Glutamatergic neuron (in vitro differentiated cells): ENCODE measurements around the gene OR52K1. TPM values are rescaled to one million over a fixed set of nuclear protein-coding genes. Genes with fewer than 3 reads are reported as not detected.

Experiments used
- DNase-seq: peaks from one replicate; pipeline ENCODE4 v3.0.0; 2022
- H3K27ac Mint-ChIP-seq: one replicate; pipeline ENCODE4 v1.8.0; 2020; ENCODE audit warnings: mild to moderate bottlenecking, mixed read lengths, inconsistent platforms; ENCODE audit not compliant: unreplicated experiment
- H3K27me3 Mint-ChIP-seq: one replicate; pipeline ENCODE4 v1.8.0; 2020; ENCODE audit warnings: mild to moderate bottlenecking, moderate library complexity, mixed read lengths, inconsistent platforms; ENCODE audit not compliant: unreplicated experiment
- H3K36me3 Mint-ChIP-seq: one replicate; pipeline ENCODE4 v1.8.0; 2020; ENCODE audit warnings: mild to moderate bottlenecking, mixed read lengths, inconsistent platforms; ENCODE audit not compliant: unreplicated experiment
- H3K4me1 Mint-ChIP-seq: one replicate; pipeline ENCODE4 v1.8.0; 2020; ENCODE audit warnings: mild to moderate bottlenecking, low read depth, mixed read lengths, inconsistent platforms; ENCODE audit not compliant: unreplicated experiment
- H3K4me3 Mint-ChIP-seq: one replicate; pipeline ENCODE4 v1.8.0; 2020; ENCODE audit warnings: mild to moderate bottlenecking, mixed read lengths, inconsistent platforms; ENCODE audit not compliant: unreplicated experiment
- H3K9me3 Mint-ChIP-seq: one replicate; pipeline ENCODE4 v1.8.0; 2020; ENCODE audit warnings: mild to moderate bottlenecking, moderate library complexity, mixed read lengths, inconsistent platforms; ENCODE audit not compliant: unreplicated experiment
- CTCF ChIP-seq: fragments of 200-600 bp; sonication (generic); IDR thresholded peaks from one replicate; pipeline ENCODE4 v1.5.0; 2021; ENCODE audit not compliant: partially characterized antibody, unreplicated experiment
- total RNA-seq: library from RNA; stranded (reverse); fragmentation: NEBNext Ultra II Directional; extraction: Animal tissue kit (Norgen Biotek cat#: 25700); gene quantifications from one replicate; pipeline ENCODE4 v1.2.1, GENCODE V29; 2021; ENCODE audit not compliant: unreplicated experiment

Gene OR52K1
- total RNA-seq, 1 donor from 2014 or later = not detected

DNA sequence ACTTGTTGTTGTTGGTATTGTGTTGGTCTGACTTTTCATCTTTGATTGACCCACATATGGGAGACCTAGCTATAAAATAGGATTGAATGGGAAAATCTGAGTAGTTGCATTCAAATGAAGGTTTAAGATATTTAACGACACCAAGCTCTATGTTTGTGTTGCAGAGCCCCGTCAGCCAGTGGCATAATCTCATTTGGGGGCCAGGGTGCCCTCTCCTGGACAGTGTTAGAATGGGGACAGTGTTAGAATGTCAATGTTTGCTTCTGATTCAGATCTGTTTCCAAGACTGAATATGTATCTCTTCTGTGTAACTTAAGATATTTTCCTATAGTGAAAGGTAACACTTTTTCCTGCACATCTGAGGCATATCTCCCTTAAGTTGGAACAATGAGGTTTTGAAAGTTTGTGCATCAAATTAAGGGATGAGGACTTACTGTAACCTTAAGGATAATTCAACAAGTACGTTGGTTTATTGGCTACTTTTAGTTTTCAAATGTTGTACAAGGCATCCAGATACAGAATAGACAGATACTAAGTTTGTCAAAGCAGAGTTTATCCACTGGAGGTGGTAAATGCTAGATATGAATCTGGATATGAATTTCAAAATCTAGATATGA, 57.3 kb downstream of the OR52K1 start:
- no peak overlapping the region for H3K4me3 Mint-ChIP-seq
- H3K9me3 Mint-ChIP-seq = peaks cover 2% of the 10 kb centered on the region
- H3K36me3 Mint-ChIP-seq = no peaks in the 10 kb centered on the region
- DNase-seq = peak; percentile 66
- no peaks in the 10 kb centered on the region for H3K4me1 Mint-ChIP-seq
- peak; percentile 57 for TF ChIP-seq CTCF
- H3K27me3 Mint-ChIP-seq = peaks cover 1% of the 10 kb centered on the region
- no peak overlapping the region for H3K27ac Mint-ChIP-seq

GRCh38 chr11:4541071-4541470, 58.6 kb downstream of the OR52K1 start:
- H3K4me1 Mint-ChIP-seq = no peaks in the 10 kb centered on the region
- peaks cover 1% of the 10 kb centered on the region for H3K27me3 Mint-ChIP-seq

More at GRCh38 chr11:4541071-4541470, 58.6 kb downstream of the OR52K1 start:
- no peak for DNase-seq
- H3K4me3 Mint-ChIP-seq = no peak overlapping the region
- H3K9me3 Mint-ChIP-seq = no peaks in the 10 kb centered on the region
- no peak overlapping the region for H3K27ac Mint-ChIP-seq
- TF ChIP-seq CTCF = no peak
- H3K36me3 Mint-ChIP-seq = no peaks in the 10 kb centered on the region

Other genes with a start within 250 kb of the OR52K1 start
- gene OR52B4, start 114.3 kb upstream of the OR52K1 start, total RNA-seq = not detected
- 8.3 TPM for gene TRIM21, start 88.9 kb upstream of the OR52K1 start, total RNA-seq
- not detected for gene OR52K2, start 33.4 kb upstream of the OR52K1 start, total RNA-seq
- not detected for gene OR52M1, start 62.5 kb downstream of the OR52K1 start, total RNA-seq
- 0.49 TPM for gene OR52I2, start 99.1 kb downstream of the OR52K1 start, total RNA-seq
- gene OR52I1, start 111.4 kb downstream of the OR52K1 start, total RNA-seq = 0.27 TPM
- gene TRIM68, start 125.6 kb downstream of the OR52K1 start, total RNA-seq = 3.9 TPM
- gene OR51D1, start 154.8 kb downstream of the OR52K1 start, total RNA-seq = not detected
- not detected for gene OR51E1, start 161.3 kb downstream of the OR52K1 start, total RNA-seq
- not detected for gene OR51E2, start 215.2 kb downstream of the OR52K1 start, total RNA-seq
- not detected for gene MMP26, start 222.1 kb downstream of the OR52K1 start, total RNA-seq